HG03025 (cell line): ENCODE results near the gene ZYX.
"Not testable (repeated sequence)": the region's sequence is repeated elsewhere in the genome, so short reads cannot be mapped to it uniquely, and the experiment has no call there.

ENCODE experiments used
- ATAC-seq: cut with Tn5 transposase; IDR thresholded peaks from one replicate; pipeline ENCODE4 v1.9.1; 2021; ENCODE audit warnings: mild to moderate bottlenecking, moderate library complexity; ENCODE audit not compliant: unreplicated experiment, low FRiP score

The ZYX gene

DNA sequence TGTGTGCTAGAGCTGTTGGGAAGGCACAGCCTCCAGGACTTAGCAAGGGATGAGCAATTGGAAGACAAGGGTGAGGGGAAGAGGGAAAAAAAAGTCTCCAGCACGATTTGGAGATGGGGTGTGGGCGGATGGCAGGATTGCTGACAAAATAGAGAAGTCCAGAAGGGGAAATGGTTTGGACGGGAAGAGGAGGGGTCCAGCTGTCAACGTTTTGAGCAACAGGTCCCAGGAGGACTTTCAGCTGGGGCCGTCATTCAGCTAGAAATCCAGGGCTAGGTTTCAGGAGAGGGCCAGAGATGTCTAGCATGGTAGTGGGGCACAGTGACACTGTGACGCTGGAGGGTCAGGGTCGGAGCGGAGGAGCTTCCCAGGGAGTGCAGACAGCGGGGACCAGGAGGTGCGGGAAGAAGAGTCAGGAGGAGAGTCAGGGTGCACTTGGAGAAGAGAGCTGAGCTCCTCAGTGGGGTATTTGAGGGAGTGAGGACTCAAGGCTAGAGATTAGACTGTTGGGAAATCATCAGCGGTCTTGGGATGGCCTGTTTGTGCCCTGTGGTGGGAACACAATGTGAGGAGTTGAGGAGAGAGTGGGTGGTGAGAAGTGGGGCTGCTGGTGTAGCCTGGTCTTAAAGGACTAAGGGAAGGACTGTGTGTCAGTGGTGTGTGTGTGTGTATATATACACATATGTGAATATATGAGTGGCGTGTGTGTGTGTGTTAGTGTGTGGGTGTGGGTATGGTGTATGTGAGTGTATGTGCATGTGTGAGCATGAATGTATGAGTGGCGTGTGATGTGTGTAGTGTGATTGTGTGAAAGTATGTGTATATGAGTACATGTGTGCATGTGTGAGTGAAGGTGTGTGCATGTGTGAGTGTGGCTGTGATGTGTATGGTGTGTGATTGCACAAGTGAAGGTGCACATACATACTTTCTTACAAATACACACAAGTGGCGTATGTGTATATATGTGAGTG lies 3.8 kb downstream of the ZYX start:
- ATAC-seq = no peak

DNA sequence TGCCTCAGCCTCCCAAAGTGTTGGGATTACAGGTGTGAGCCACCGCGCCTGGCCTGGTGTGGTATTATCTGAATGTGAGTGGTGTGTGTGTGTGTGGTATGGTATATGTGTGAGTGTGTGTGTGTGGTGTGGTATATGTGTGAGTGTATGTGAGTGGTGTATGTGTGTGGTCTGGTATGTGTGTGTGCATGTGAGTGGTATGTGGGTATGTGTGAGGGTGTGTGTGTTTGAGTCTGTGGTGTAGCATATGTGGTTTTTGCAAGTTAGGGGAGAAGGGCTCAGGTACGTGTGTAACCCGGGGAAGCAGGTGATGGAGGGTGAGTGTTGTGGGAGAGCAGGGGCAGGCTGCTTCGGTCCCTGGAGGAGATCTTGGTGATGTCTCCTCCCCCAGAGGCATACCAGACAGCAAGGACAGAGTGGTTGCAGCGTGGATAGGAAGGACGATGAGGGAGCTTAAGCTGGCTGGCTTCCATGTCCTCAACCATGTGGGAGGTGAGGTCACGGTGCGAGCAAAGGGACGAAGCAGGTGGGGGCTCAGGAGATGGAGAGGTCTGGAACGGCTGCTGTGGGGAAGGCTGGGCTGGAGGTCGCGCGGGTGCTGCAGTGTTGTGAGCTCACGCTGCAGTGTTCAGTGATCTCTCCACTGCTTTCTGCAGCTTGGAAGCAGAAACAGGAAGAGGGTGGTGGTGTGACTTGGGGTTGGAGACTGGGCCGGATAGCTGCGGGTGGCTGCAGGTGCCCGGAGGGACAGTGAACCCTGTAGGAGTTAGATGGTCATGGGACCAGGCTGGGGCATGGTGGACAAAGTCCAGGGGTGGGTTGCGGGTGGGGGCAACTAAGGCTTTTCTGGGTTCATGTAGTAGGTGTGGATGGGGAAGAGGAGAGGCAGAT lies 5.0 kb downstream of the ZYX start:
- ATAC-seq = no peak

DNA sequence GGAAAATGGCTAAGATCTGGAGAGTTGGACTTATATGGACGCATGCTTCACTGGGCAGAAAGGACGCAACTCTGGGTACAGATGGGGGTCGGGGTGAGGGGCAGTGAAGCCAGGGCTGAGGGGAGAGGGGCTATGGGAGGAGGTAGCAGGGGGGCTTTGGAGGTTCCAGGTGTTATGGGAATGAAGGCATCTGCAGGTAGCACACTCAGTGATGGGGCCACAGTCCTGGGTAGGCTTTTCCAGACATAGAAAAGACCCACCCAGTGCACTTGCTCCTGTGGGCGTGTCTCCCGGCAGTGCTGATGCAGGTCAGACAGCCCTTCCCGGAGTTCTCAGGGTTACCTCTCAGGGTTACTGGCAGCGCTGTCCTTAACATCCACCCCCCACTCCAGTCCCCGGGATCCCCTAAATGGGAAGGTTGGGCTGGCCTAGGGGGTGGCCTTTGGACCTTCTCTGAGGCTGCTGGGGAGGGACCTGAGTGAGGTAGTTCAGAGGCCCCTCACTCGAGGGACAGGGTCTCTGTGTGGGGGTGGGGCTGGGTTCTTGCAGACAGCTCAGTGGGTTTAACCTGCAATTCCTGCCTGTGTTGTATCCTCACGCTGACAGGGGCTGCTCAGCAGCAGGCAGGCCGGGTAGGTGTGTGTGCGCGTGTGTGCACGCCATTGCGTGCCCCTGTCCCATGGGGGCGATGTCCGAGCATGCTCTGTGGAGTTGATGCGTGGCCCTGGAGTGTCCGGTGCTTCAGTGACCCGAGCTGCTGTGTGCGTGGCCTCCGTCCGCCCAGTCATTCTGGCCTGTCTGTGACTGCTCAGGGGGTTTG lies 6.2 kb downstream of the ZYX start:
- no peak for ATAC-seq

- ATAC-seq = no peak
These were observed 6.9 kb downstream of the ZYX start for GRCh38 chr7:143388051-143388450.

- ATAC-seq = no peak
These were observed 7.5 kb downstream of the ZYX start for GRCh38 chr7:143388491-143389101.

- no peak for ATAC-seq
These were observed 8.4 kb downstream of the ZYX start for GRCh38 chr7:143389316-143390103.

DNA sequence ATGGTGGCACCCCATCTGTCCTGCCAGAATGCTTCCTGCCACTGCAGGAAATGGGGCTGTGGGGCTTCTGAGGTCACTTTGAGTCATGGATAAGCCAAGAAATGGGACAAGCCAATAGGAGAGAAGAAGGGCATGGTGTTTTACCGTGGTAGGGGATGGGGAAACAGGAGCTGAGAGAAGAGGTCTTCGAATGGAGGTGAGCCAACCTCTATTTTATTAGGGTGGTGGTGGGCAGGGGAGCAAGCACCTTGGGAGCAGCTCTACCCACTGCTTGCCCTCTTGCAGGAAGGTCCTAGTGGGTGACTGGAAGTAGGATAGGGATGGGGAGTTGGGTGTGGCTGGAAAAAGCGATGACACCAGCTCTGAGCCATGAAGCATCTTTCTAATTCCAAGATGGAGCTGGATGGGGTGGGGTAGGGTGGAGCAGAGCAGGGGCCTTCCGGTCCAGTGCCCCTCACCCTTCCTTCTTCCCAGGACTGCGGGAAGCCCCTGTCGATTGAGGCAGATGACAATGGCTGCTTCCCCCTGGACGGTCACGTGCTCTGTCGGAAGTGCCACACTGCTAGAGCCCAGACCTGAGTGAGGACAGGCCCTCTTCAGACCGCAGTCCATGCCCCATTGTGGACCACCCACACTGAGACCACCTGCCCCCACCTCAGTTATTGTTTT lies 9.1 kb downstream of the ZYX start:
- ATAC-seq = no peak

DNA sequence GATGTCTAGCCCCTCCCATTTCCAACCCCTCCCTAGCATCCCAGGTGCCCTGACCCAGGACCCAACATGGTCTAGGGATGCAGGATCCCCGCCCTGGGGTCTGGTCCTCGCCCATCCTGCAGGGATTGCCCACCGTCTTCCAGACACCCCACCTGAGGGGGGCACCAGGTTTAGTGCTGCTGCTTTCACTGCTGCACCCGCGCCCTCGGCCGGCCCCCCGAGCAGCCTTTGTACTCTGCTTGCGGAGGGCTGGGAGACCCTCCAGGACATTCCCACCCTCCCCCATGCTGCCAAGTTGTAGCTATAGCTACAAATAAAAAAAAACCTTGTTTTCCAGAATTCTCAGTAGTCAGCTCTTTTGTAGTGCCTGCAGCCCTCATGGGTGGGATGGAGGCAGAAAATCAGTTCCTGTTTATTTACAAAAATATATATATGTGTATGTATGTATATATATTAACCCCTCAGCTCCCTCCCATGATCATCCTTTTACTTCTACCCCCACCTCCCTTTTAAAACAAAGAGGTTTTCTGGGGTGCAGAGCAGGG lies 9.7 kb downstream of the ZYX start:
- no peak for ATAC-seq

DNA sequence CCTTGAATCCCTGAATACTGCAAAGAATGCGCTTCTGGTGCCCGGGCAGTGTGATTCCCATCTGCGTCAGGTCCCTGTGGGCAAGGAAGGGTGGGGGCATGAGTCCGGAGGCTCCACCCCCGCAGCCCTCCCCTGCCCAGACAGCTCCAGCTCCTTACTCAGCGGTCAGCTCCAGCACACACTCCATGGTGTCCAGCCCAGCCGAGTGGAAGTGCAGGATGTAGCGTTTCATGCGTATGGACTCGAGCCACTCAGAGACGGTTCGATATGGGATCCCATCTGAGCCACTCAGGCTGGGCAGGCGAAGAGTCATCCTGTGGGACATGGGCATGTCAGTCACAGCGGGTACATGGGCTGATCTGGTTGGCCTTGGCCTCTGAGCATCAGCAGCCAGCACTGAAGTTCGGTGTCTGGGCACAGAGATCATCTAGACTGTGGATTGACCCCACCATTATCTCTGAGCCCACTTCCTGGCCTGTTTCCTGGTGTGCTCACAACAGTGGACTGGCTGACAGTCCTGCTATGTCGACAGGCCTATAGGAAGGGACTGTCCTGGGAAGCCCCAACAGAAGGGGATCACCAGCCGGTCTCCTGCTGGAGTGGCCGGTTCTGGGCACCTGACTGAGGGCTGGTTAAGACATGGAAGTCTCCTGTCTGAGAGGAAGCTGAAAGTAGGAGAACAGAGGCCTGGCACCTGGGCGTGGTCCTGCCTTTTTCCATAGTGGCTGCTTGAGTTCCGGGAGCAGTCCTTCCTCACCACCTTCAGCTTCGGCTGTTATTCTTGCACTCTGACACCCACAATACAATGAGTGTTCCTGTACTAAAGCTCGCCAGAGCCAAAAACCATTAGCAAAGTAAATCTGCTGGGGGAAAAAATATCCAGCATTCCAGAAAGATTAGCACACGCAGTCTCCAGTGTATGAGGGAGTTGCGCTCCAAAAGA lies 10.6 kb downstream of the ZYX start:
- ATAC-seq = no peak

DNA sequence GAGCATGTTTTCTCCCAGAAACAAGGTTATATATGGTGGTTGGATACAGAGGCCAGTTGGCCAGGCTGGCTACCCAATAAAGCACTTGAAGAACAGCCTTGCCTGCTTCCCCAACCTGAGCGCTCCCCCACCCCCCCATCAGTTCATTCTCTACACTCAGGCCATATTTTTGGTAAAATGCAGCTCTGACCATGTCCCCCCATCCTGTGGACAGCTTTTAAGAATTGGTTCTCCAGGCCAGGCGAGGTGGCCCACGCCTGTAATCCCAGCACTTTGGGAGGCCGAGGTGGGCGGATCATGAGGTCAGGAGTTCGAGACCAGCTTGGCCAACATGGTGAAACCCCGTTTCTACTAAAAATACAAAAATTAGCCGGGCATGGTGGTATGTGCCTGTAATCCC lies 11.3 kb downstream of the ZYX start:
- not testable (repeated sequence) for ATAC-seq

GRCh38 chr7:143392875-143393266 lies 11.7 kb downstream of the ZYX start:
- ATAC-seq = no peak

DNA sequence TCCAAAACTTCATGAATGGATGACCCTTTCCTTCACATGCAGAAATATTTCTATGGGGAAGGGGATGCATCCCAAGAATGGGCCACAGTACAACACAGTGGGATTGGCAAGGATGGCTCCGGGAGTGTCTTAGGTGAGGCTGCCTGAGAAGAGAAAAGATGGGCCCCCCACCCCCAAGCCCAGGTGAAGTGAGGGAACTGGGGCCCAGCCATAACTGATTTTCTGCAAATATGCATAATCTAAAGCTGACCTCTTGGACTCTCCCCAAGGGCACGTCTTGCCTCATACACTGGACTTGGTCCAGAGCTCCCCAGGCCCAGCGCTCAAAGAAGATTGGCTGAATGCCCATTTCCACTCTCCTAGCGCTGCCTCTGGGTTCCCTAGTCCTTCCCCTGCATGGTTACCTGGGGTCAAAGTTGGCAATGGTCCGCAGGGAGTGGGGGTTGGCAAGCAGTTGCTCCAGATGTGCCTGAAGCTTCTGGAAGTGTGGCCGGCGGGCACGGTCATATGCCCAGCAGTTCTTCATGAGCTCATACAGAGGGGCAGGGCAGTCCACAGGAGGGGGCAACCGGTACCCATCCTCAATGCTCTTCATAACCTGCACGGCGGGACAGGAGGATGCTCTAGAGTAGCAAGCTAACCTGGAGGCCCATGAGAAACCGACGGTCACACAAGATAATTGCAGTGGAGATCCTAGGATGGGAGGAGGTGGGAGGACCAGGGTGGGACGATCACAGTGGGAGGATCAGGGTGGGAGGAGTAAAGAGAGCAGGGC lies 12.3 kb downstream of the ZYX start:
- ATAC-seq = no peak

GRCh38 chr7:143394068-143394467 lies 12.9 kb downstream of the ZYX start:
- ATAC-seq = no peak

DNA sequence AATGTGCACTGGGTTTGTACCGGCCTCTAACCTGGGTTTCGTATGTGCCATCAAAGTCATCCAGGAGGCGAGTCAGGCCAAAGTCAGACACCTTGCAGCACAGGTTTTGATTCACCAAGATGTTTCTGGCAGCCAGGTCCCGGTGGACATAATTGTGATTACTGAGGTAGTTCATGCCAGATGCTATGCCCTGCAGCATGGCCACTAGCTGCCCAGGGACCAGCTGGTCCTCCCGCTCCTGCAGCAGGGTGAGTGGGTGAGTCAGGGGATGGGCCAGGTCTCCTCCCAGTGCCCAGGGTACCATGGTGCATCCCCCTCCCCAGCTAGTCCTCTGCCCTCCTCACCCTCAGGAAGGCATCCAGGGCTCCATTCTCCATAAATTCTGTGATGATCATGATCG lies 13.6 kb downstream of the ZYX start:
- no peak for ATAC-seq

- ATAC-seq = no peak
These were observed 14.3 kb downstream of the ZYX start for GRCh38 chr7:143395187-143396149.

DNA sequence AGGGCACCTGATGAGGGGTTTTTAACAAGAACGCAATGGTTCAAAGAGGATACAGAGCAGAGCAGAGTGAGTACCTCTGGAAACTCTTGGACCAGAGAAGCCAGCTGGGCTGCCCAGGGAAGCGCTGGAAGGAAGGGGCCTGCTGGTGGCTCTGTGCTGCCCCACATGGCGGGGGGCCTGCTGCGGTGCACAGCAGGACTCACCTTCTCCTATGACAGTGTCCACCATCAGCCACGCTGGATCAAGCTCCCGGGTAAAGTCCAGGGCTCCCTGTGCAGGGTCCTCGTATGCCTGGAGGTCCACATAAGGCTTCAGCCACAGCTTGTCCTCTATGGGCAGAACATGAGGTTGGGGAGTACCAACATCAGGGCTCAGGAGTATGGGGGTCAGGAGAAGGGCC lies 15.0 kb downstream of the ZYX start:
- ATAC-seq = no peak
